NK-92 (cell line): ENCODE data around the gene C19orf53.

Source experiments
- DNase-seq: peaks from one replicate; lab custom pipeline; 2025; ENCODE audit not compliant: unreplicated experiment; lab: John Stamatoyannopoulos, UW

The C19orf53 gene

GRCh38 chr19:13795595-13796300, 21.5 kb downstream of the C19orf53 start:
- no peak for DNase-seq

GRCh38 chr19:13796301-13797057, 22.2 kb downstream of the C19orf53 start:
- DNase-seq: no peak

- no peak for DNase-seq
Observed at GRCh38 chr19:13797058-13797440, 22.8 kb downstream of the C19orf53 start.

- DNase-seq: no peak
Observed at GRCh38 chr19:13797870-13798269, 23.6 kb downstream of the C19orf53 start.

GRCh38 chr19:13799669-13800068, 25.4 kb downstream of the C19orf53 start:
- DNase-seq: no peak

GRCh38 chr19:13803038-13803437, 28.8 kb downstream of the C19orf53 start:
- DNase-seq: no peak

- no peak for DNase-seq
Observed at GRCh38 chr19:13804830-13805683, 30.8 kb downstream of the C19orf53 start.

- DNase-seq: no peak
Observed at GRCh38 chr19:13806728-13807127, 32.5 kb downstream of the C19orf53 start.

GRCh38 chr19:13807421-13808021, 33.3 kb downstream of the C19orf53 start:
- no peak for DNase-seq

- no peak for DNase-seq
Observed at GRCh38 chr19:13808856-13809255, 34.6 kb downstream of the C19orf53 start.

GRCh38 chr19:13812544-13812943, 38.3 kb downstream of the C19orf53 start:
- no peak for DNase-seq

- no peak for DNase-seq
Observed at GRCh38 chr19:13813147-13813546, 38.9 kb downstream of the C19orf53 start.

- DNase-seq: no peak
Observed at GRCh38 chr19:13814550-13814949, 40.3 kb downstream of the C19orf53 start.

- DNase-seq: no peak
Observed at GRCh38 chr19:13817018-13817614, 42.9 kb downstream of the C19orf53 start.

GRCh38 chr19:13817615-13818371, 43.5 kb downstream of the C19orf53 start:
- no peak for DNase-seq

GRCh38 chr19:13819238-13819637, 45.0 kb downstream of the C19orf53 start:
- DNase-seq: no peak

GRCh38 chr19:13821292-13821691, 47.0 kb downstream of the C19orf53 start:
- DNase-seq: no peak

GRCh38 chr19:13823256-13823655, 49.0 kb downstream of the C19orf53 start:
- no peak for DNase-seq

- DNase-seq: no peak
Observed at GRCh38 chr19:13823901-13824300, 49.6 kb downstream of the C19orf53 start.

- no peak for DNase-seq
Observed at GRCh38 chr19:13824703-13825102, 50.4 kb downstream of the C19orf53 start.
